Brain microvascular endothelial cell (primary cell): ENCODE data around the gene MEG3.

Experiments
- DNase-seq: peaks from one replicate; pipeline ENCODE4 v3.0.0-alpha.2; 2020
- H3K27ac ChIP-seq: fragments of 250-450 bp; sonication (Bioruptor Pico); 2 replicates; pipeline ENCODE4 v1.5.1; 2020; ENCODE audit warnings: mild to moderate bottlenecking, moderate library complexity
- H3K27me3 ChIP-seq: fragments of 250-450 bp; sonication (Bioruptor Pico); replicated peaks from 2 replicates; pipeline ENCODE4 v1.5.1; 2020; ENCODE audit warnings: mild to moderate bottlenecking
- H3K36me3 ChIP-seq: fragments of 250-450 bp; sonication (Bioruptor Pico); replicated peaks from 2 replicates; pipeline ENCODE4 v1.5.1; 2020; ENCODE audit warnings: mild to moderate bottlenecking
- H3K4me3 ChIP-seq: 2 replicates; pipeline ENCODE4 v1.5.1; 2011; ENCODE audit warnings: low read depth, mild to moderate bottlenecking, control low read depth, low read length, moderate library complexity
- in situ Hi-C: cut with HindIII; loops from 2 replicates; pipeline ENCODE4 v1.10.0; 2017; ENCODE audit warnings: low sequenced_read_pairs, low pct_ligation_motif_present
- TF ChIP-seq, protein P1 (sequence below): IDR thresholded peaks from 2 replicates; pipeline ENCODE4 v1.5.1; 2011; ENCODE audit warnings: low read depth, mild to moderate bottlenecking, moderate library complexity, low read length, control low read depth, inconsistent platforms; ENCODE audit errors: missing control alignments

Gene MEG3

DNA sequence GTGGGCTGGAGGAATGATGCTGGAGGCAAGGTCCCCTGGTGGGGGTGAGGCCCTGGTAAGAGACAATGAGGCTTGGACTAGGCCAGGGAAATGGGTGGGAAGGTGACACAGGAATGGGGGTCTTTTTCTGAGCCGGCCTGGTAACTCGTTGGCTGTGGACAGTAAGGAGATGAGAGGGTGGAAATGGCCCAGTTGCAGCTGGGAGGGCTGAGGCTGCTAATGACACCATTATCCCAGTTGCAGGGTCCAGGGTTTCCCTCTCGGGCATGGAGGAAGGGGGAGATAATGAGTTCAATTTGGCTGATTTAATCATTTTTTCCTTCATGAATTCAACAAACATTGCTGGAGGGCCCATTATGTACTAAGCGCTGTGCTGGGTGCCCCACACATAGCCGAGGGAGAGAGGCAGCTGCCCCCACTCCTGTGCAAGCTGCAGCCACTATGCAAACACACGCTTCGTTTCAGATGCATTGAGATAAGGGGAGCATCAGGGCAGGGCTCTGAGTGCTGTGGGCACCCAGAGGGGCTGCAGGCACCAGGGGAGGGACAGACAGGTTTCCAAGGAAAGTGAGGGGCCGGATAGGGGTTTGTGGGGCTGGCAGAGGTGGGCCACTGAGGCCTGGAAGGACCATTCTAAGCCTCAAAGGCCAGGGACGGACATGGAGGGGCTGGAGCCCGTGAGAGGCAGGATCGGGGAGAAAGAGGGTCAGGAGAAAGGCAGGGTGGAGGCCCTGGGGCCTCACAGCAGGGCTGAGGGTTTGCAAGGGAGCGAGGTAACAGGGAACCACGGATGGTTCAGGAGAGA, 43.2 kb upstream of the MEG3 start:
- TF ChIP-seq, protein P1, sequence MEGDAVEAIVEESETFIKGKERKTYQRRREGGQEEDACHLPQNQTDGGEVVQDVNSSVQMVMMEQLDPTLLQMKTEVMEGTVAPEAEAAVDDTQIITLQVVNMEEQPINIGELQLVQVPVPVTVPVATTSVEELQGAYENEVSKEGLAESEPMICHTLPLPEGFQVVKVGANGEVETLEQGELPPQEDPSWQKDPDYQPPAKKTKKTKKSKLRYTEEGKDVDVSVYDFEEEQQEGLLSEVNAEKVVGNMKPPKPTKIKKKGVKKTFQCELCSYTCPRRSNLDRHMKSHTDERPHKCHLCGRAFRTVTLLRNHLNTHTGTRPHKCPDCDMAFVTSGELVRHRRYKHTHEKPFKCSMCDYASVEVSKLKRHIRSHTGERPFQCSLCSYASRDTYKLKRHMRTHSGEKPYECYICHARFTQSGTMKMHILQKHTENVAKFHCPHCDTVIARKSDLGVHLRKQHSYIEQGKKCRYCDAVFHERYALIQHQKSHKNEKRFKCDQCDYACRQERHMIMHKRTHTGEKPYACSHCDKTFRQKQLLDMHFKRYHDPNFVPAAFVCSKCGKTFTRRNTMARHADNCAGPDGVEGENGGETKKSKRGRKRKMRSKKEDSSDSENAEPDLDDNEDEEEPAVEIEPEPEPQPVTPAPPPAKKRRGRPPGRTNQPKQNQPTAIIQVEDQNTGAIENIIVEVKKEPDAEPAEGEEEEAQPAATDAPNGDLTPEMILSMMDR: no peak
- Histone ChIP-seq H3K27me3 (no peaks in the 10 kb centered on the region), H3K36me3 (no peaks in the 10 kb centered on the region), H3K27ac (no peak overlapping the region), H3K4me3 (no peak overlapping the region)
- in situ Hi-C loops: no loop called here
- no peak for DNase-seq

DNA sequence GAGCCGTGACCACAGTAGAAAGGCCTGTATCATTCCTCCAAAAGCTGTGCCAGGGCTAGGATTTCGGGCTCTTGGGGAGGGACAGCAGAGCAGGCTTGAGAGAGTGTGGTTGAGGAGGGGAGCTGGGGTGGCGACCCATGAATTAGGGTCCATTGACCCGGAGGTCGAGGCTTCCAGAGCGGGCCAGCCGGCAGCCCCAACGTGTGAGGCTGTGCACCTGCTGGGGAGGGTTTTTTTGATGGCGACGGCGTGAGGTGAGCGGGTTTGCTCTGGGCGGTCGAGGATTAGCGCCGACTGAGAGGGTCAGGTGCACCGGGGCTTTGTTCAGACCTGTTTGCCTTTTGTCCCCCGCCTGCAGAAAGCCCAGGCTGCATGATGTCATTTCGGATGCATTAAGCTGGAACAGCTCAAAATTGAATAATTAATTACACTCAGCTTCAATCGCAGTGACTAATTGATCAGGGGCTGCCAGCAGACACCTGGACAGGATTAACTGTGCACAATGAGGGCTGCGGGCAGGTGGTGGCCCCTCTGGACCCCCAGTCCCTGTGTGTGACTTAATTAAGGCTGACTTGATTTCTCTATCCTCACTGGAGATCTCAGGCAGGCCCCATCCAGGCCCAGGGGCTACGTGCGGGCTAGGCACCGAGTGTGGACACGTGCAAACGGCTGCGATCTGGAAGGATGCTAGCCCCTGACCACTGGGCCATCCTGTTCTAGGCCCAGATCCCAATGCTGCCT, 42.1 kb upstream of the MEG3 start:
- in situ Hi-C loops: no loop called here
- TF ChIP-seq, protein P1: no peak
- Histone ChIP-seq H3K4me3 (no peak overlapping the region), H3K27me3 (no peaks in the 10 kb centered on the region), H3K27ac (no peak overlapping the region), H3K36me3 (no peaks in the 10 kb centered on the region)
- DNase-seq: no peak

DNA sequence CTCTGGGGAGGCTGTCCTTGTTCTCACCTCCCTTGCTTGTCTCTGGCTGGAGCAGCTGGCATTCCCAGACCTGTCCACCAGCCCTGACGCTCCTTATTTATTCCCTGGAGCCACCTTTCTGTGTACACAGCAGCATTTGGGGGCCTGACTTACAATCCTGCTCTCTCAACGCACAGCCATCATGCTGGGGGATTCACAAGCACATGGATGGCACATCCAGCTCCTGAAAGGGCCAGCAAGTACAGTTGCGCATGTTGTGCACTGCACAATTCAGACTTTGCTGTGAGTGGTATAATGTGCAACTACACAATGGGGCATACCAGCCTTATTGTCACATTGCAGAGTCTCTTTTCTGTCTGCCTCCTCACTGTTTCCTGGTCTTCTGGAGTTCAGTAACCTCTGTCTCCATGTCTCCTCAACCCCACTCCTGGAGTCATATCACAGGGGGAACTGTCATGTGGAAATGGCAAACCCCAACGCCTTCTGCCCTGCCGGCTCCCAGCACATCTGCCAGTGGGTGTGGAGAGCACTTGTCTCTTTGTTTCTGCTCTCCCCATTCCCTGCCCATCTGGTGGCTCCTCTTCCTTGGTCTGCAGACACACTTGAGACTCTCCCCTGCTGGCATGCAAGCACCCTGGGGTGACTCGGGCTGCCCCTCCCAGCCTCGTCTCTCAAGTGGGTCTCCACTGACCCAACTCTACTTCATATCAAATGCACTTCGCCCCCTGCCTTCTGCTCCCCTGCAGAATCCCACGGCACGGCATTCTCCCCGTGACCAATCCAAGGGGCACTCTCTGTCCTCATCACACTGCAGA, 41.2 kb upstream of the MEG3 start:
- in situ Hi-C loops: no loop called here
- no peaks in the 10 kb centered on the region for H3K27me3 ChIP-seq
- H3K27ac ChIP-seq: no peak overlapping the region
- DNase-seq: no peak
- TF ChIP-seq, protein P1: no peak
- no peaks in the 10 kb centered on the region for H3K36me3 ChIP-seq
- H3K4me3 ChIP-seq: no peak overlapping the region

DNA sequence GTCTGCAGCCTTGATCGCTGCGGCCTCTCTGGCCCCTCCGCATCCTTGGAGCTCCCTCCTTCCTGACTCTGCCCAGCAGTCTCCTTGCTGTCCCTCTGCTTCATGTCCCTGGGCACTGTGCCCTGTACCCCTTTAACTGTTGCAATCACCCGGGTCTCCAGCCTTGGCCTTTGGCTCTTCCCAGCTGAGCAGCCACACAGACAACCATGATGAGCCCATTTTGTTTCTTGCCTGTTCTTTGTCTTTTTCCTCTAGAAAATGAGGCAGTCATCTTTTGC, 40.6 kb upstream of the MEG3 start:
- in situ Hi-C loops: no loop called here
- H3K36me3 ChIP-seq: no peaks in the 10 kb centered on the region
- H3K27ac ChIP-seq: no peak overlapping the region
- H3K27me3 ChIP-seq: no peaks in the 10 kb centered on the region
- H3K4me3 ChIP-seq: no peak overlapping the region
- TF ChIP-seq, protein P1: no peak
- no peak for DNase-seq

DNA sequence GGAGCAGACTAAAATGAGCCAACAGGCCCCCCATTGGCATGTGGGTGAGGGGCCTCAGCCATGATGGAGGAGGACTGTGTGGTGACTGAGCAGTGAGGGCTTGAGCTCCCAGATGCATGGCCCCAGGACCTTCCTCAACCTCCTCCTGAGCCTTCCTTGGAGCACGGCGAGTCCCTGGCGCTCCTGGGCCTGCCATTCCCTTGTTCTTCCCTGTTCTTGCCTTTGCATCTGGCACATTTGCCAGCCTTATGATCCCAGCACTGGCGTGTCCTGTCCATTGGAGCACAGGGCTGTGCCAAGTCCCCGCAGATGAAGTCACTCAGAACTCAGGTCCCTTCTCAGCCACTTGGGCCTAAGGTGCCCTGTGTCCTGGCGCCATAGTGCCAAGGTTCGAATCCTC, 40.3 kb upstream of the MEG3 start:
- Histone ChIP-seq H3K4me3 (no peak overlapping the region), H3K27ac (no peak overlapping the region), H3K27me3 (no peaks in the 10 kb centered on the region), H3K36me3 (no peaks in the 10 kb centered on the region)
- TF ChIP-seq, protein P1: no peak
- in situ Hi-C loops: no loop called here
- no peak for DNase-seq
